Esophagus squamous epithelium (tissue), 5 donors: ENCODE data around the gene P2RX6. TPM values are rescaled to one million over a fixed set of nuclear protein-coding genes. Genes with fewer than 3 reads are reported as not detected.
"Not testable (repeated sequence)": the region's sequence is repeated elsewhere in the genome, so short reads cannot be mapped to it uniquely, and the experiment has no call there.

Experiments
- DNase-seq: peaks from one replicate; lab custom pipeline; 2025; lab: John Stamatoyannopoulos, UW
- H3K27ac ChIP-seq, 4 donors: fragments of 200-600 bp; sonication (generic); one replicate each; pipeline ENCODE4 v1.5.1; 2016 to 2019; ENCODE audit warnings: mild to moderate bottlenecking in 1 of 4
- H3K27me3 ChIP-seq, 4 donors: fragments of 200-600 bp; sonication (generic); 1 replicate in 3 of 4; 2 replicates in 1 of 4; pipeline versions ENCODE4 v1.5.1 to v1.6.0; 2017 to 2021; ENCODE audit warnings: antibody characterized with exemption in 1 of 4
- H3K36me3 ChIP-seq, 3 donors: fragments of 200-600 bp; sonication (generic); one replicate each; pipeline ENCODE4 v1.5.1; 2016 to 2019
- H3K4me1 ChIP-seq, 3 donors: fragments of 200-600 bp; sonication (generic); one replicate each; pipeline ENCODE4 v1.5.1; 2017 to 2019
- H3K4me3 ChIP-seq, 4 donors: fragments of 200-600 bp; sonication (generic); 1 replicate in 3 of 4; 2 replicates in 1 of 4; pipeline ENCODE4 v1.5.1; 2016 to 2019; ENCODE audit warnings: mild to moderate bottlenecking in 2 of 4, moderate library complexity in 1 of 4
- H3K9me3 ChIP-seq, 3 donors: fragments of 200-600 bp; sonication (generic); one replicate each; pipeline ENCODE4 v1.5.1; 2016 to 2019
- CTCF ChIP-seq, 6 experiments: fragments of 450-650 bp in 4 of 6; fragments of 200-600 bp in 2 of 6; sonication (generic) in 2 of 6; IDR thresholded peaks; one replicate each; pipeline ENCODE4 v1.5.1; 2016 to 2019; ENCODE audit warnings: antibody characterized with exemption in 6 of 6, mild to moderate bottlenecking in 4 of 6, moderate library complexity in 4 of 6
- POLR2A ChIP-seq, 4 donors: fragments of 450-650 bp; IDR thresholded peaks; one replicate each; pipeline ENCODE4 v1.6.1; 2017; ENCODE audit warnings: antibody characterized with exemption in 4 of 4, mild to moderate bottlenecking in 4 of 4, moderate library complexity in 3 of 4
- WGBS, 2 donors: methylation state at CpG; one replicate each; pipeline ENCODE4 v1.1.5; 2018; 5-methylcytosine and 5-hydroxymethylcytosine counted together
- intact Hi-C: fragments of 100-400 bp; cut with DNase I; formaldehyde crosslinking; loops from one replicate; pipeline ENCODE4 v1.15.0; 2022
- total RNA-seq, 4 donors: library from RNA; depleted of rRNA; stranded (reverse); fragments of >200 nt; gene quantifications; one replicate each; pipeline ENCODE4 v1.1.0, GENCODE V29; 2016
- donor health status: DM: yes; HTN: yes; CAD: no.

The P2RX6 gene
- total RNA-seq, 4 donors from 2014 or later, result 0.18 to 0.76 (median 0.50) TPM; not detected in 1

GRCh38 chr22:21069375-21069774, 54.4 kb downstream of the P2RX6 start:
- H3K4me3 ChIP-seq, result no peak overlapping the region
- no peaks in the 10 kb centered on the region for H3K27me3 ChIP-seq
- 57 to 59% methylated on average over 5 of the region's 5 CpGs for WGBS, 2 donors
- TF ChIP-seq CTCF (IDR thresholded peaks at IDR 0.05) (no peak), POLR2A (IDR thresholded peaks at IDR 0.05) (no peak)
- intact Hi-C loops, result no loop called here
- DNase-seq, result no peak
- no peak overlapping the region for H3K27ac ChIP-seq
- no peaks in the 10 kb centered on the region for H3K36me3 ChIP-seq
- peaks cover 0 to 26% (median 7%) of the 10 kb centered on the region in 3 donors for H3K4me1 ChIP-seq
- no peaks in the 10 kb centered on the region for H3K9me3 ChIP-seq

GRCh38 chr22:21070690-21071615, 56.0 kb downstream of the P2RX6 start:
- no peaks in the 10 kb centered on the region for H3K36me3 ChIP-seq
- no peaks in the 10 kb centered on the region for H3K27me3 ChIP-seq
- no peak overlapping the region for H3K4me3 ChIP-seq
- 82 to 84% methylated on average over 4 to 13 of the region's 17 CpGs for WGBS, 2 donors
- DNase-seq, result no peak
- TF ChIP-seq POLR2A (IDR thresholded peaks at IDR 0.05), result no peak
- no peak for TF ChIP-seq CTCF (IDR thresholded peaks at IDR 0.05)
- H3K27ac ChIP-seq, result peak overlapping the region in 1 of 4 donors; percentile 1
- H3K9me3 ChIP-seq, result no peaks in the 10 kb centered on the region
- H3K4me1 ChIP-seq, result peaks cover 0 to 26% (median 7%) of the 10 kb centered on the region in 3 donors
- intact Hi-C loops, result no loop called here

GRCh38 chr22:21071796-21072195, 56.8 kb downstream of the P2RX6 start:
- H3K27me3 ChIP-seq, H3K4me3 ChIP-seq, H3K36me3 ChIP-seq, DNase-seq, H3K9me3 ChIP-seq, intact Hi-C loops: not testable (repeated sequence)
- H3K27ac ChIP-seq, result peak overlapping the region in 1 of 4 donors; percentile 1
- 73 to 80% methylated on average over 7 to 8 of the region's 8 CpGs for WGBS, 2 donors
- H3K4me1 ChIP-seq, result peaks cover 0 to 26% (median 7%) of the 10 kb centered on the region in 3 donors

GRCh38 chr22:21073023-21073422, 58.1 kb downstream of the P2RX6 start:
- peak overlapping the region in 3 of 4 donors; percentile 27 to 64 (median 53) for H3K27ac ChIP-seq

GRCh38 chr22:21073482-21073881, 58.5 kb downstream of the P2RX6 start:
- TF ChIP-seq POLR2A (IDR thresholded peaks at IDR 0.05) (no peak), CTCF (IDR thresholded peaks at IDR 0.05) (no peak)
- H3K36me3 ChIP-seq, result no peaks in the 10 kb centered on the region
- no peak for DNase-seq
- H3K4me1 ChIP-seq, result peaks cover 0 to 26% (median 7%) of the 10 kb centered on the region in 3 donors
- H3K4me3 ChIP-seq, result no peak overlapping the region
- no peaks in the 10 kb centered on the region for H3K9me3 ChIP-seq
- 81 to 85% methylated on average over 4 to 5 of the region's 5 CpGs for WGBS, 2 donors
- H3K27me3 ChIP-seq, result peaks cover 0 to 3% (median 0%) of the 10 kb centered on the region in 4 donors
- no peak overlapping the region for H3K27ac ChIP-seq
- intact Hi-C loops, result no loop called here

More at GRCh38 chr22:21073023-21073422, 58.1 kb downstream of the P2RX6 start:
- Histone ChIP-seq H3K27me3 (no peaks in the 10 kb centered on the region), H3K4me1 (peaks cover 0 to 26% (median 7%) of the 10 kb centered on the region in 3 donors), H3K4me3 (no peak overlapping the region), H3K9me3 (no peaks in the 10 kb centered on the region), H3K36me3 (no peaks in the 10 kb centered on the region)
- WGBS, 2 donors, result 37 to 41% methylated on average over 3 of the region's 3 CpGs
- no peak for TF ChIP-seq POLR2A (IDR thresholded peaks at IDR 0.05)
- no peak for TF ChIP-seq CTCF (IDR thresholded peaks at IDR 0.05)
- no peak for DNase-seq
- intact Hi-C loops, result no loop called here
